GM06990 (cell line): ENCODE measurements around the gene SNAPC3.

Experiments
- DNase-seq: peaks from one replicate; pipeline ENCODE4 v3.0.0-alpha.2; 2011; ENCODE audit not compliant: insufficient read length; ENCODE audit errors: extremely low read depth
- H3K27me3 ChIP-seq: replicated peaks from 2 replicates; pipeline ENCODE4 v1.6.0; 2011; ENCODE audit warnings: low read length; ENCODE audit not compliant: control insufficient read depth, insufficient read depth
- H3K36me3 ChIP-seq: 2 replicates; pipeline ENCODE4 v1.5.1; 2011; ENCODE audit warnings: low read length; ENCODE audit not compliant: control insufficient read depth, insufficient read depth
- H3K4me3 ChIP-seq: replicated peaks from 2 replicates; pipeline ENCODE4 v1.5.1; 2011; ENCODE audit warnings: low read depth, mild to moderate bottlenecking, control low read depth, low read length
- CTCF ChIP-seq: IDR thresholded peaks from 2 replicates; pipeline ENCODE4 v1.5.1; 2011; ENCODE audit warnings: low read length, control low read depth, mild to moderate bottlenecking, inconsistent platforms; ENCODE audit not compliant: insufficient read depth, poor library complexity, severe bottlenecking

The SNAPC3 gene

GRCh38 chr9:15444141-15444540 is 21.5 kb downstream of the SNAPC3 start:
- peaks cover 19% of the 10 kb centered on the region for H3K36me3 ChIP-seq
- H3K27me3 ChIP-seq, result no peaks in the 10 kb centered on the region
- no peak for DNase-seq
- no peak for TF ChIP-seq CTCF
- no peak overlapping the region for H3K4me3 ChIP-seq

DNA sequence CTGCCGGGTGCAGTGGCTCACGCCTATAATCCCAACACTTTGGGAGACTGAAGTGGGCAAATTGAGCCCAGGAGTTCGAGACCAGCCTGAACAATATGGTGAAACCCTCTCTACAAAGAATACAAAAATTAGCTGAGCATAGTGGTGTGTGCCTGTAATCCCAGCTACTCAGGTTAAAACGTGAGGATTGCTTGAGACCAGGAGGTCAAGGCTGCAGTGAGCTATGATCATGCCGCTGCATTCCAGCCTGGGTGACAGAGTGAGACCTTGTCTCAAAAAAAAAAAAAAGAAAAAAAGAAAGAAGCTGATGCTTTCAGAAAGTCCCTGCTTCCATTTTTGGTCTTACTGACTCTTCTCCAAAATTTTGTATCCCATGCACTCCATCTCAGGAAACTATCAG is 31.3 kb downstream of the SNAPC3 start:
- H3K36me3 ChIP-seq, result peaks cover 1% of the 10 kb centered on the region
- no peak for TF ChIP-seq CTCF
- no peak overlapping the region for H3K4me3 ChIP-seq
- H3K27me3 ChIP-seq, result no peaks in the 10 kb centered on the region
- no peak for DNase-seq

DNA sequence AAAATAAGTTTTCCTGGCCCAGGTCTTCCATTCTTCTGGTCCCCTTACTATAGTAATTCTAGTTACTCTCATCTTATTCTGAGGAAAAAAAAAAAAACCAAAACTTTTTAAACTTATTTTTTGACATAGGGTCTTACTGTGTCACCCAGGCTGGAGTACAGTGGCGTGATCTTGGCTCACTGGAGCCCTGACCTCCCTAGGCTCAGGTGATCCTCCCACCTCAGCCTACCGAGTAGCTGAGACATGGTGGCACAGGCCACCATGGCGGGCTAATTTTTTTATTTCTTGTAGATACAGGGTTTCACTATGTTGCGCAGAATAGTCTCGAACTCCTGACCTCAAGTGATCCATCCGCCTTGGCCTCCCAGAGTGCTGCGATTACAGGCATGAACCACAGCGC is 38.4 kb downstream of the SNAPC3 start:
- Histone ChIP-seq H3K27me3 (no peaks in the 10 kb centered on the region), H3K36me3 (peaks cover 2% of the 10 kb centered on the region), H3K4me3 (no peak overlapping the region)
- no peak for DNase-seq
- no peak for TF ChIP-seq CTCF

DNA sequence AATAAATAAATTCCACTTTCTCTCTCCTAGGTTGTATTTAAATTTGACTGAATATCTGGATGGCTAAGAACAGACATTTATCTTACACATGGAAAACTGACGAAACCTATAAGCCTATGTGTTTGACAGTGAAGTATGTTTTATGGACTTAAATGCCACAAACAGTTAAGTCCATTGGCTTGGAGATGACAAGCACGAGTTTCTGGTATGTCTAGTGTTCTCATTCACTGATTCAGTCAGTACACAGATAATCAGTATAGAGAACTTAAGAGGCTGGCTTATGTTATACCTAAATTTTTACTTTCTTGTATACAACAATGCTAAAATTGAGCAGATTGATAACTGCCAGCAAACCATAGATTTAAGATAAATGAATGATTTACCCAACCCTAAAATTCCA is 38.9 kb downstream of the SNAPC3 start:
- Histone ChIP-seq H3K4me3 (no peak overlapping the region), H3K27me3 (no peaks in the 10 kb centered on the region), H3K36me3 (peaks cover 2% of the 10 kb centered on the region)
- no peak for TF ChIP-seq CTCF
- DNase-seq, result no peak

GRCh38 chr9:15468145-15468544 is 45.5 kb downstream of the SNAPC3 start:
- Histone ChIP-seq H3K36me3 (peaks cover 7% of the 10 kb centered on the region), H3K27me3 (no peaks in the 10 kb centered on the region), H3K4me3 (no peak overlapping the region)
- no peak for DNase-seq
- no peak for TF ChIP-seq CTCF

GRCh38 chr9:15469406-15469805 is 46.7 kb downstream of the SNAPC3 start:
- Histone ChIP-seq H3K36me3 (peaks cover 7% of the 10 kb centered on the region), H3K4me3 (no peak overlapping the region), H3K27me3 (no peaks in the 10 kb centered on the region)
- no peak for TF ChIP-seq CTCF
- DNase-seq, result no peak
